SK-N-SH treated with all-trans-retinoic acid at 6 μM for 48 hours (cell line): Measurements from ENCODE around the gene RAB3B.

Experiments
- ARNTL ChIP-seq: fragments of 450-650 bp; formaldehyde crosslinking; IDR thresholded peaks from 2 replicates; pipeline ENCODE4 v1.5.0; 2020; ENCODE audit warnings: low read depth, mild to moderate bottlenecking, moderate library complexity, borderline replicate concordance
- CREB5 ChIP-seq: fragments of 250-450 bp; sonication (Bioruptor Pico); IDR thresholded peaks from 2 replicates; pipeline ENCODE4 v1.5.1; 2020; ENCODE audit warnings: low read depth, mild to moderate bottlenecking, moderate library complexity
- TSHZ2 ChIP-seq: fragments of 250-450 bp; sonication (Bioruptor Pico); IDR thresholded peaks from 2 replicates; pipeline ENCODE4 v1.5.0; 2020; ENCODE audit warnings: mild to moderate bottlenecking, moderate library complexity
- ZFP30 ChIP-seq: fragments of 450-650 bp; formaldehyde crosslinking; IDR thresholded peaks from 2 replicates; pipeline ENCODE4 v1.5.0; 2022; ENCODE audit warnings: mild to moderate bottlenecking, moderate library complexity

GRCh38 chr1:51908499-51908898 is 82.0 kb downstream of the RAB3B start:
- TF ChIP-seq ZFP30 (CRISPR knock-in tag) (no peak), TSHZ2 (CRISPR knock-in tag) (no peak), CREB5 (CRISPR knock-in tag) (no peak), ARNTL (CRISPR knock-in tag) (no peak)
